NT2/D1 (cell line): ENCODE data around the gene C1orf21.

ENCODE experiments used
- DNase-seq: peaks from one replicate; pipeline ENCODE4 v3.0.0-alpha.2; 2011; ENCODE audit warnings: low read depth, low spot score
- H3K27me3 ChIP-seq: 2 replicates; pipeline ENCODE4 v1.6.0; 2011; ENCODE audit warnings: mild to moderate bottlenecking; ENCODE audit not compliant: insufficient read length, insufficient read depth
- H3K36me3 ChIP-seq: 2 replicates; pipeline ENCODE4 v1.6.1; 2011; ENCODE audit warnings: mild to moderate bottlenecking, low read length, mixed read lengths; ENCODE audit not compliant: insufficient read depth, insufficient read length
- H3K4me1 ChIP-seq: 2 replicates; pipeline ENCODE4 v1.5.1; 2011; ENCODE audit not compliant: insufficient read depth, insufficient read length
- H3K4me3 ChIP-seq: 2 replicates; pipeline ENCODE4 v1.5.1; 2011; ENCODE audit warnings: low read depth; ENCODE audit not compliant: insufficient read length
- H3K9ac ChIP-seq: 2 replicates; pipeline ENCODE4 v1.6.0; 2011; ENCODE audit warnings: low read depth; ENCODE audit not compliant: insufficient read length
- H3K9me3 ChIP-seq: 2 replicates; pipeline ENCODE4 v1.5.1; 2011; ENCODE audit warnings: mild to moderate bottlenecking, low read length; ENCODE audit not compliant: insufficient read depth
- SUZ12 ChIP-seq: IDR thresholded peaks from 2 replicates; pipeline ENCODE4 v1.6.1; 2011; ENCODE audit not compliant: insufficient read length, insufficient read depth; ENCODE audit errors: extremely low read depth
- YY1 ChIP-seq: IDR thresholded peaks from 2 replicates; pipeline ENCODE4 v1.6.1; 2011; ENCODE audit not compliant: insufficient read length, insufficient read depth
- ZNF274 ChIP-seq: IDR thresholded peaks from 2 replicates; pipeline ENCODE4 v1.6.1; 2011; ENCODE audit warnings: mild to moderate bottlenecking, low read depth, low read length

The C1orf21 gene

DNA sequence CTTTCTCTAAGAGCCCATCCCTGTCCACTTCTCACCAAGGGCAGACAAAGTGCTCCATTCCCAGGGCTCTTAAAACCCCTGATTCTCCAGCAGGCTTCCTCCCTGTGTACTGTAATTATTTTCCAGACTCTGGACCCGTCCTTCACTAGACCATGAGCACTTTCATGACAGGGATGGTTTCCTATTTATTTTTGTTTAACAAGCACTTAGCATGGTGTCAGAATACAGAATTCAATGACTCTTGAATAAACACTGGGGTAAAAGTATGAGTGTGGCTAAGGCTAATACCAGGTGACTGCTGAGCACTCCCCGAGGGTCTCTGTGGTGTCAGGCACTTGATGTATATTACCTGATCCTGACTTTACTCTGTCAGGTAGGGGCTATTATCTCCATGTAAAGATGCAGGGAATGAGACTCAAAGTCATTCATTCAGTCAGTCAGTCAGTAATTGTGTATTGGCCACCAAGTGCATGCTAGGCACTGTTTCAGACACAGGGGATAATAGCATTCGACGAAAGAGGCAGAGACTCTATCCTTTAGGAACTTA, 47.2 kb downstream of the C1orf21 start:
- Histone ChIP-seq H3K4me1 (no peaks in the 10 kb centered on the region), H3K36me3 (no peaks in the 10 kb centered on the region), H3K9me3 (no peaks in the 10 kb centered on the region), H3K4me3 (no peak overlapping the region), H3K27me3 (no peaks in the 10 kb centered on the region), H3K9ac (no peak overlapping the region)
- no peak for DNase-seq
- TF ChIP-seq SUZ12 = no peak
- no peak for TF ChIP-seq ZNF274
- TF ChIP-seq YY1 = no peak

DNA sequence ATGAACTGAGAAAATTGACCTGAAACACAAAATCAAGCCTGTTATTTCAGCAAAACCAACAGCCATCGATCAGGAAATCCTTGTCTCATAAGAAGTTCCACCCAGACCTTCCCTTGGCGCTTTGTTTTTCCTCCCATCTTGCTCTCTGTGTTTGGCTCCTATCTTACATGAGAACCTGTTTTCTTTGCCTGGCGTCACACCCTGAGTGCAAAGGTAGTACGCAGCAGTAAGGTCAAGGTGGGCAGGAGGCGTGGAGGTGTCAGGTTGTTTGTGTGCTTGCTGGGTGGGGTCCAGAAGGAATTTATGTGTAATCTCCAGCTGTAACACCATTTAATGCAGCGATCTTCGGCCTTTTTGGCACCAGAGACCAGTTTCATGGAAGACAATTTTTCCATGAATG, 50.5 kb downstream of the C1orf21 start:
- no peak overlapping the region for H3K9ac ChIP-seq
- H3K4me1 ChIP-seq = no peaks in the 10 kb centered on the region
- no peaks in the 10 kb centered on the region for H3K36me3 ChIP-seq
- H3K27me3 ChIP-seq = no peaks in the 10 kb centered on the region
- no peak for DNase-seq
- TF ChIP-seq YY1 (no peak), SUZ12 (no peak), ZNF274 (no peak)
- H3K9me3 ChIP-seq = no peaks in the 10 kb centered on the region
- H3K4me3 ChIP-seq = no peak overlapping the region

DNA sequence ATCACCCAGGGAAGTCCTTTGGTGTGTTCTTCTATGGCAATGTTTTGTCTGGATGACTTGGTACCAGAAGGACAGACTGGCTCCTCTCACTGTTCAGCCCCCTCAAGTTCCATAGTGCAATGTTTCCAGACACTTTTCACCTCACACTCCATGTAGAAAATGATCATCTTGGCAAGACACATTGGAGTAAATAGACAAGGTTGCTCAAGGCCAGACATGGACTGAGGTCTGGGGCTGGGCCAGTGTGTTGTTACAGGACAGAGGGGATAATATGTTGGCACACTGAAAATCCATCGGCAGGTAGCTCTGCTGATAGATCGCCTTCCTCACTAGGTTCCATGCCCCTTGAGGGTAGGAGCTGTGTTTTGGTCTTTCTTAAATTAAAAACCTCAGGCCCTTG, 51.5 kb downstream of the C1orf21 start:
- no peaks in the 10 kb centered on the region for H3K27me3 ChIP-seq
- H3K4me3 ChIP-seq = no peak overlapping the region
- H3K36me3 ChIP-seq = no peaks in the 10 kb centered on the region
- no peaks in the 10 kb centered on the region for H3K9me3 ChIP-seq
- no peak for TF ChIP-seq SUZ12
- TF ChIP-seq YY1 = no peak
- TF ChIP-seq ZNF274 = no peak
- DNase-seq = no peak
- no peak overlapping the region for H3K9ac ChIP-seq
- H3K4me1 ChIP-seq = no peaks in the 10 kb centered on the region

DNA sequence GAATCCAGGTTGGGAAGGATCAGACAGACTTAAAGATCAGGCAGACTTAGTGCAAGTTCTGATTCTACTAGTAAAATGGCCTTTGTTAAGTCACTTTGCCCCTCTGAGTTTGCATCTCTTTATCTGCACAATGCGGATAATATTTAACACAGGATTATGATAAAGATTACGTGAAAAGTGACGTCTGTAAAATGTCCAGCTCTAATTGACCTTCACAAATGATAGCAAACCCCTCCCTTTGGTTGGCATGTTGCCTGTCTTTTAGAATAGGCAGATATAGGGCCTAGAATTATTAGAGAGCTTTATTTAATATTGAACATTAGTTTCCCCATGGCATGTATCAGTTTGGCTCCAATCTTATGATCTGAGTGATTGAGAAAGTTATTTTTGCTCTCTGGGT, 55.4 kb downstream of the C1orf21 start:
- TF ChIP-seq ZNF274 (no peak), SUZ12 (no peak), YY1 (no peak)
- Histone ChIP-seq H3K4me3 (no peak overlapping the region), H3K27me3 (no peaks in the 10 kb centered on the region), H3K9ac (no peak overlapping the region), H3K4me1 (no peaks in the 10 kb centered on the region), H3K36me3 (no peaks in the 10 kb centered on the region), H3K9me3 (no peaks in the 10 kb centered on the region)
- no peak for DNase-seq

DNA sequence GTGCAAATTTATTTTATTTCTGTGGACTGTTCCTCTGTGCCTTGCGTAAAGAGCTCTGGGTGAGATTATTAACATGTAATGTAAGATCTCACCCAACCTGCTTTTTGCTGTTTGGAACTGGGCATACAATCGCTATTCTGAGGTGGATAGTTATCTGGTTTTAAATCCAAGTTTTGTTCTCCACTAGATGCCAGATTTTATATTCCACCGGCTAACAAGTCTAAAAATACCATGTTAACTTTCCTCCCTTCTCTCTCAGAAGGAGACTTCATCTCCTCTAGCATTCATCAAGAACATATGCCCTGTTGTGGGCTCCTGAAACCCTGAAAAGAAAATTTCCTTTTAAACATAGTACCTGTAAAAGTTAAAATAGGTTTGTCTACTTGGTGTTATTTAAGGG, 56.4 kb downstream of the C1orf21 start:
- H3K36me3 ChIP-seq = no peaks in the 10 kb centered on the region
- no peak for DNase-seq
- TF ChIP-seq SUZ12 (no peak), YY1 (no peak), ZNF274 (no peak)
- H3K9me3 ChIP-seq = no peaks in the 10 kb centered on the region
- H3K9ac ChIP-seq = no peak overlapping the region
- H3K4me3 ChIP-seq = no peak overlapping the region
- H3K27me3 ChIP-seq = no peaks in the 10 kb centered on the region
- no peaks in the 10 kb centered on the region for H3K4me1 ChIP-seq

DNA sequence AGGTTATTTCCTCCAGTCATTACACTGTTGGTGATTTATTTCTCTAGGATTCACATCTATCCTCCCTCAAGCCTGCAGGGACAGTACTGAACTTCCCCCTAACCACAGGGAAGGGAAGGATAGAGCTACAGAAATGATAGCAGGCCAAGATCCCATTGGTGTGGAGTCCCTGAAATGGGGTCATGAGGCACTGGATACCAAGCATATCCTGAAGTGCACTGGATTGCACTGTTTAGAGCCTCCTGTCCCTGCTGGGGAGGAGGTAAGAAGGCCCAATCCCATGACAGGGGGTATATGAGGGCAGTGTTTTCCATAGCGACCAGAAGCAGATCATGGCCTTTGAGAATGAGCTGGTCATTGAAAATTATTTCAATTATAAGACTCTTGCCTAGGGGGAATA, 56.8 kb downstream of the C1orf21 start:
- Histone ChIP-seq H3K27me3 (no peaks in the 10 kb centered on the region), H3K9ac (no peak overlapping the region), H3K4me3 (no peak overlapping the region), H3K9me3 (no peaks in the 10 kb centered on the region), H3K4me1 (no peaks in the 10 kb centered on the region), H3K36me3 (no peaks in the 10 kb centered on the region)
- TF ChIP-seq YY1 (no peak), ZNF274 (no peak), SUZ12 (no peak)
- DNase-seq = no peak

DNA sequence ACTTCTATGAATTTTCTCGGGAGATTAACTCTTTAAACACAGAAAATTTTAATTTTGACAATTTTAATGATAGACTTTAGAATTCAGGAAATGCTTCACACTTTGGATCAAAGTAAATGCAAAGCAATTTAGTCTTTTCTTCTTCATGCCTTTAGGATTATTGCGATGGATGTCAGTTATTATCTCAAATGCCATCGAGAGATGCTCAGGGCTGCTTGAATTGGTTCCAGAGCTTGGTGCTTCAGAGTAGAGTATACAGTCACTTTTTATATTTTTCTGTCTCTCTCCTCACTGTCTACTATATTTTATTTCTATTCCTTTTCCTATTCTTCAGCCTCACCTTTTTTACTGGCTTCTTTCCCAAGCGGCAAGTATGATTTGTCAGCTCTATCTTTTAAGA, 59.2 kb downstream of the C1orf21 start:
- no peak overlapping the region for H3K4me3 ChIP-seq
- H3K36me3 ChIP-seq = no peaks in the 10 kb centered on the region
- no peaks in the 10 kb centered on the region for H3K4me1 ChIP-seq
- no peak for TF ChIP-seq YY1
- TF ChIP-seq SUZ12 = no peak
- no peak for TF ChIP-seq ZNF274
- no peak overlapping the region for H3K9ac ChIP-seq
- H3K9me3 ChIP-seq = no peaks in the 10 kb centered on the region
- no peak for DNase-seq
- no peaks in the 10 kb centered on the region for H3K27me3 ChIP-seq

DNA sequence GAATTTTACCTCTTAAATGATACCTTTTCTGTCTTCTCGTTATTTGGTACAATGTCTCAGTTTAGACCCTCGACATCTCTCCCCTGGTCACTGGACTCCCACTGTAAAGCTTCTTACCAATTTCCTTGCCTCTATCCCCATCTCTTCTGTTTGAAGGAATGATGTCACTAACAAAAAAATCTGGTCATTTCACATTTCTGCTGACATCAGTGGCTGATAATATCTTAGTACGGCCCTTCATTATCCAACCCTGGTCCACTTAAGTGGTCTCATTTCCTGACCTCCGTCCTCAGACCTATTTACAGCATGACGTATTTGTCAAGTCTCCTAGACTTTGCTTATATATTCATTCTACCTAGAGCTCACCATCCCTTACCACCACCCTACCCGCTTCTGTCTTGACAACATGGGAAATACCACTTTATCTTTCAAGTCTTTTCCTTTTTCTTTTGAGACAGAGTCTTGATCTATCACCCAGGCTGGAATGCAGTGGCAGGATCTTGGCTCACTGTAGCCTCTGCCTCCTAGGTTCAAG, 60.9 kb downstream of the C1orf21 start:
- Histone ChIP-seq H3K36me3 (no peaks in the 10 kb centered on the region), H3K9me3 (no peaks in the 10 kb centered on the region), H3K27me3 (no peaks in the 10 kb centered on the region), H3K9ac (no peak overlapping the region), H3K4me1 (no peaks in the 10 kb centered on the region), H3K4me3 (no peak overlapping the region)
- DNase-seq = no peak
- no peak for TF ChIP-seq SUZ12
- TF ChIP-seq YY1 = no peak
- TF ChIP-seq ZNF274 = no peak
